OCI-LY3 (cell line): ENCODE data around the gene CSTPP1.

Experiments
- H2AFZ ChIP-seq: fragments of 200-600, 300-600 bp; shearing (Covaris generic); 2 replicates; pipeline ENCODE4 v1.6.0; 2014; ENCODE audit warnings: antibody characterized with exemption, low read depth, low read length
- H3K27ac ChIP-seq: fragments of 200-600, 300-600 bp; sonication (generic); 2 replicates; pipeline ENCODE4 v1.5.1; 2014; ENCODE audit warnings: mild to moderate bottlenecking, low read length, moderate library complexity, mixed read lengths
- H3K27me3 ChIP-seq: fragments of 200-600, 300-600 bp; sonication (generic); 2 replicates; pipeline ENCODE4 v1.6.1; 2014; ENCODE audit warnings: low read depth, low read length, mixed read lengths
- H3K36me3 ChIP-seq: fragments of 200-600, 300-600 bp; sonication (generic); replicated peaks from 2 replicates; pipeline ENCODE3; 2014; ENCODE audit warnings: low read depth, low read length, mixed read lengths
- H3K4me1 ChIP-seq: fragments of 300-600, 200-600 bp; sonication (generic); 2 replicates; pipeline ENCODE4 v1.6.1; 2014; ENCODE audit warnings: low read length, mixed read lengths
- H3K4me2 ChIP-seq: fragments of 200-600, 300-600 bp; sonication (generic); 2 replicates; pipeline ENCODE4 v1.6.1; 2014; ENCODE audit warnings: low read length, mixed read lengths
- H3K4me3 ChIP-seq: fragments of 300-600, 200-600 bp; sonication (generic); 2 replicates; pipeline ENCODE4 v1.5.1; 2014; ENCODE audit warnings: antibody characterized with exemption, mild to moderate bottlenecking, low read length, moderate library complexity
- H3K79me2 ChIP-seq: fragments of 300-600, 200-600 bp; shearing (Covaris generic); 2 replicates; pipeline ENCODE4 v1.6.1; 2014; ENCODE audit warnings: mild to moderate bottlenecking, low read length, mixed read lengths
- H3K9ac ChIP-seq: fragments of 300-600, 200-600 bp; shearing (Covaris generic); 2 replicates; pipeline ENCODE4 v1.6.0; 2014; ENCODE audit warnings: mild to moderate bottlenecking, low read length, moderate library complexity
- H3K9me3 ChIP-seq: fragments of 200-600, 300-600 bp; shearing (Covaris generic); 2 replicates; pipeline ENCODE4 v1.6.1; 2014; ENCODE audit warnings: low read length, mixed read lengths; ENCODE audit not compliant: insufficient read depth
- H4K20me1 ChIP-seq: fragments of 200-600, 300-600 bp; sonication (generic); 2 replicates; pipeline ENCODE4 v1.6.1; 2016; ENCODE audit warnings: low read length, mixed read lengths; ENCODE audit not compliant: insufficient read depth
- EZH2phosphoT487 ChIP-seq: fragments of 200-600 bp; shearing (Covaris generic); IDR thresholded peaks from 2 replicates; pipeline ENCODE4 v1.6.1; 2018; ENCODE audit warnings: antibody characterized with exemption, mixed run types, low read depth
- TF ChIP-seq, protein P1 (sequence below): fragments of 200-600, 300-600 bp; sonication (generic); IDR thresholded peaks from 2 replicates; pipeline ENCODE4 v1.5.1; 2014; ENCODE audit warnings: antibody characterized with exemption, low read length, low read depth

CSTPP1 gene

DNA sequence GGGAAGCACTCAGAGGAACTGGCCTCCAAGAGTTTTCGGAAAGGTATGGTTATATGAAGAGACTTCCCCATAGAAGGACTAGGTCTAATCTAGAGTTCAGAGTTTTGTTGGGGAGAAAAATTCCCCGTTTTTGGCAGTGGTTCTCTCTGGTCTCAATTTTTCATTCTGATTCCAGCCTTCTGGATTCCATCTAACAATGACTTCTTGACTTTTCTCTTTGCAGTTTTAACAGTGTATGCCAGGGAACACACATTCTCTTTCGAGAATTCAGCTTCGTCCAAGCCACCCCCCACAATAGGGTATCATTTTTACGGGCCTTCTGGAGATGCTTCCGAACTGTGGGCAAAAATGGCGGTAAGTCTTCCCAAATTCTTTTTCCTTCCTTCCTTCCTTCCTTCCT lies 115.6 kb downstream of the CSTPP1 start:
- no peaks in the 10 kb centered on the region for H3K36me3 ChIP-seq
- H3K4me3 ChIP-seq = no peak overlapping the region
- no peaks in the 10 kb centered on the region for H3K79me2 ChIP-seq
- H2AFZ ChIP-seq = no peak overlapping the region
- no peak overlapping the region for H3K4me2 ChIP-seq
- peaks cover 18% of the 10 kb centered on the region for H3K4me1 ChIP-seq
- no peak overlapping the region for H3K27ac ChIP-seq
- no peaks in the 10 kb centered on the region for H3K27me3 ChIP-seq
- no peaks in the 10 kb centered on the region for H3K9me3 ChIP-seq
- H3K9ac ChIP-seq = no peak overlapping the region
- no peaks in the 10 kb centered on the region for H4K20me1 ChIP-seq
- TF ChIP-seq EZH2phosphoT487 = no peak
- TF ChIP-seq, protein P1, sequence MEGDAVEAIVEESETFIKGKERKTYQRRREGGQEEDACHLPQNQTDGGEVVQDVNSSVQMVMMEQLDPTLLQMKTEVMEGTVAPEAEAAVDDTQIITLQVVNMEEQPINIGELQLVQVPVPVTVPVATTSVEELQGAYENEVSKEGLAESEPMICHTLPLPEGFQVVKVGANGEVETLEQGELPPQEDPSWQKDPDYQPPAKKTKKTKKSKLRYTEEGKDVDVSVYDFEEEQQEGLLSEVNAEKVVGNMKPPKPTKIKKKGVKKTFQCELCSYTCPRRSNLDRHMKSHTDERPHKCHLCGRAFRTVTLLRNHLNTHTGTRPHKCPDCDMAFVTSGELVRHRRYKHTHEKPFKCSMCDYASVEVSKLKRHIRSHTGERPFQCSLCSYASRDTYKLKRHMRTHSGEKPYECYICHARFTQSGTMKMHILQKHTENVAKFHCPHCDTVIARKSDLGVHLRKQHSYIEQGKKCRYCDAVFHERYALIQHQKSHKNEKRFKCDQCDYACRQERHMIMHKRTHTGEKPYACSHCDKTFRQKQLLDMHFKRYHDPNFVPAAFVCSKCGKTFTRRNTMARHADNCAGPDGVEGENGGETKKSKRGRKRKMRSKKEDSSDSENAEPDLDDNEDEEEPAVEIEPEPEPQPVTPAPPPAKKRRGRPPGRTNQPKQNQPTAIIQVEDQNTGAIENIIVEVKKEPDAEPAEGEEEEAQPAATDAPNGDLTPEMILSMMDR = no peak

- Histone ChIP-seq H4K20me1 (no peaks in the 10 kb centered on the region), H3K79me2 (no peaks in the 10 kb centered on the region), H3K4me1 (peaks cover 18% of the 10 kb centered on the region), H3K9me3 (no peaks in the 10 kb centered on the region), H3K36me3 (peaks cover 3% of the 10 kb centered on the region), H3K4me3 (no peak overlapping the region), H3K4me2 (no peak overlapping the region), H3K27me3 (no peaks in the 10 kb centered on the region), H3K27ac (no peak overlapping the region), H2AFZ (no peak overlapping the region), H3K9ac (no peak overlapping the region)
- TF ChIP-seq, protein P1 = no peak
- TF ChIP-seq EZH2phosphoT487 = no peak
Measured at GRCh38 chr11:47052576-47052975, 116.0 kb downstream of the CSTPP1 start.

DNA sequence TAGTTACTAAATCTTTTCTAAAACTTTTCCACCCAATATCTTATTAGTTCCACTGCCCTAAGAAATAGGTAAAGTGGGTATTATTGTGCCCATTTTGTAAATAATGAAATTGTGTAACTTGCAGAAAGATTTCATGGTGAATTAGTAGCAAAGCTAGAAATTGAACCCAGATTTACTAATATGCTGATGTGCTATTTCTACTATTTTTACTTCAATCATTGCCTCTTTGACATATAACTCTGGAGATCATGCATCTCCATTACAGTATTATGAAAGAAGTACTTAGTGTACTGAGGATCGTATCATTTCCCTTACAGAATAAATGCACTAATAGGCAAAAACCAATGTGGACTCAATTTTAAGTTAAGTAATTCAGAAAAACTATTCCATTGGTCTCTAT lies 119.0 kb downstream of the CSTPP1 start:
- TF ChIP-seq, protein P1 = no peak
- no peak for TF ChIP-seq EZH2phosphoT487
- Histone ChIP-seq H4K20me1 (no peaks in the 10 kb centered on the region), H3K36me3 (peaks cover 3% of the 10 kb centered on the region), H3K27me3 (no peaks in the 10 kb centered on the region), H3K9me3 (no peaks in the 10 kb centered on the region), H3K79me2 (no peaks in the 10 kb centered on the region), H3K4me2 (no peak overlapping the region), H3K27ac (no peak overlapping the region), H3K4me1 (peaks cover 15% of the 10 kb centered on the region), H3K4me3 (no peak overlapping the region), H2AFZ (no peak overlapping the region), H3K9ac (no peak overlapping the region)

GRCh38 chr11:47056261-47056915 lies 119.8 kb downstream of the CSTPP1 start:
- H2AFZ ChIP-seq = no peak overlapping the region
- TF ChIP-seq, protein P1 = no peak
- TF ChIP-seq EZH2phosphoT487 = no peak
- no peak overlapping the region for H3K4me3 ChIP-seq
- peaks cover 15% of the 10 kb centered on the region for H3K4me1 ChIP-seq
- H3K36me3 ChIP-seq = peaks cover 3% of the 10 kb centered on the region
- H3K9ac ChIP-seq = no peak overlapping the region
- H4K20me1 ChIP-seq = no peaks in the 10 kb centered on the region
- no peaks in the 10 kb centered on the region for H3K79me2 ChIP-seq
- no peak overlapping the region for H3K27ac ChIP-seq
- H3K27me3 ChIP-seq = no peaks in the 10 kb centered on the region
- no peaks in the 10 kb centered on the region for H3K9me3 ChIP-seq
- no peak overlapping the region for H3K4me2 ChIP-seq
